Stimulated activated CD4-positive, alpha-beta T cell treated with anti-CD3 and anti-CD28 coated beads, Interleukin-2, amount 100 ng/mL, for 48 hours (primary cell): Measurements from ENCODE around the gene COX6B1.
"Not testable (repeated sequence)": the region's sequence is repeated elsewhere in the genome, so short reads cannot be mapped to it uniquely, and the experiment has no call there.

Source experiments
- DNase-seq, 2 donors: peaks; one replicate each; pipeline ENCODE4 v3.0.0-alpha.2; 2020

The COX6B1 gene

GRCh38 chr19:35636651-35637050, 11.5 kb upstream of the COX6B1 start:
- no peak for DNase-seq

GRCh38 chr19:35637165-35637564, 11.0 kb upstream of the COX6B1 start:
- DNase-seq = no peak

GRCh38 chr19:35639321-35639639, 8.8 kb upstream of the COX6B1 start:
- no peak for DNase-seq

- no peak for DNase-seq
Measured at GRCh38 chr19:35639863-35640262, 8.3 kb upstream of the COX6B1 start.

GRCh38 chr19:35641515-35642151, 6.5 kb upstream of the COX6B1 start, which contains the start of gene ETV2:
ETV2 (plus strand) TSS chr19:35641745; CDS start chr19:35642461, 716 bp downstream.
- DNase-seq = peak in 1 of 2 donors; percentile 27

- no peak for DNase-seq
Measured at GRCh38 chr19:35642312-35642711, 5.8 kb upstream of the COX6B1 start.

- DNase-seq = no peak
Measured at GRCh38 chr19:35642798-35643254, 5.3 kb upstream of the COX6B1 start.

GRCh38 chr19:35643255-35644205, 4.6 kb upstream of the COX6B1 start:
- peak; percentile 71 to 77 for DNase-seq

- DNase-seq = peak; percentile 93 to 95
Measured at GRCh38 chr19:35644206-35644986, 3.7 kb upstream of the COX6B1 start.

GRCh38 chr19:35644987-35645679, 3.0 kb upstream of the COX6B1 start:
- DNase-seq = peak; percentile 83 to 89

GRCh38 chr19:35645680-35646511, 2.2 kb upstream of the COX6B1 start:
- DNase-seq = no peak

GRCh38 chr19:35650581-35650980, 2.5 kb downstream of the COX6B1 start:
- DNase-seq = no peak

- not testable (repeated sequence) for DNase-seq
Measured at GRCh38 chr19:35654828-35655227, 6.7 kb downstream of the COX6B1 start.

GRCh38 chr19:35655600-35655999, 7.5 kb downstream of the COX6B1 start:
- DNase-seq = no peak

- no peak for DNase-seq
Measured at GRCh38 chr19:35656700-35657099, 8.6 kb downstream of the COX6B1 start.

- DNase-seq = no peak
Measured at GRCh38 chr19:35657904-35658700, 10.0 kb downstream of the COX6B1 start.

GRCh38 chr19:35661995-35662340, 13.8 kb downstream of the COX6B1 start:
- DNase-seq = no peak

- DNase-seq = no peak
Measured at GRCh38 chr19:35663981-35664380, 15.9 kb downstream of the COX6B1 start.

GRCh38 chr19:35665157-35665556, 17.0 kb downstream of the COX6B1 start:
- DNase-seq = no peak

GRCh38 chr19:35665604-35666003, 17.5 kb downstream of the COX6B1 start:
- DNase-seq = no peak
